Smooth muscle cell (in vitro differentiated cells): ENCODE data around the gene DMAP1. TPM values are rescaled to one million over a fixed set of nuclear protein-coding genes. Genes with fewer than 3 reads are reported as not detected.

Source experiments
- DNase-seq: peaks from one replicate; lab custom pipeline; 2025; ENCODE audit not compliant: unreplicated experiment; lab: John Stamatoyannopoulos, UW
- H2AFZ ChIP-seq: fragments of 200-600 bp; sonication (generic); 2 replicates; pipeline ENCODE4 v1.6.0; 2016; ENCODE audit warnings: antibody characterized with exemption, low read depth, mild to moderate bottlenecking
- H3F3A ChIP-seq: fragments of 200-600 bp; sonication (generic); 2 replicates; pipeline ENCODE4 v1.6.0; 2017; ENCODE audit warnings: antibody characterized with exemption, low read depth
- H3K27ac ChIP-seq: fragments of 200-600 bp; sonication (generic); 2 replicates; pipeline ENCODE4 v1.5.1; 2016; ENCODE audit warnings: low read depth, mild to moderate bottlenecking
- H3K27me3 ChIP-seq: fragments of 200-600 bp; sonication (generic); 2 replicates; pipeline ENCODE4 v1.6.1; 2016; ENCODE audit warnings: low read depth, mild to moderate bottlenecking
- H3K36me3 ChIP-seq: fragments of 200-600 bp; sonication (generic); 2 replicates; pipeline ENCODE4 v1.5.1; 2016; ENCODE audit warnings: low read depth
- H3K4me1 ChIP-seq: fragments of 200-600 bp; sonication (generic); 2 replicates; pipeline ENCODE4 v1.5.1; 2016; ENCODE audit warnings: low read depth
- H3K4me2 ChIP-seq: fragments of 200-600 bp; sonication (generic); 2 replicates; pipeline ENCODE4 v1.6.0; 2016; ENCODE audit warnings: mild to moderate bottlenecking
- H3K4me3 ChIP-seq: fragments of 200-600 bp; sonication (generic); 2 replicates; pipeline ENCODE4 v1.5.1; 2016; ENCODE audit warnings: mild to moderate bottlenecking
- H3K79me2 ChIP-seq: fragments of 200-600 bp; sonication (generic); 2 replicates; pipeline ENCODE4 v1.6.0; 2016; ENCODE audit warnings: low read depth, mild to moderate bottlenecking
- H3K9ac ChIP-seq: fragments of 200-600 bp; sonication (generic); 2 replicates; pipeline ENCODE4 v1.6.0; 2016; ENCODE audit warnings: low read depth
- H3K9me3 ChIP-seq: fragments of 200-600 bp; sonication (generic); replicated peaks from 2 replicates; pipeline ENCODE4 v1.5.1; 2016; ENCODE audit warnings: low read depth
- H4K20me1 ChIP-seq: fragments of 200-600 bp; sonication (generic); 2 replicates; pipeline ENCODE4 v1.6.0; 2016; ENCODE audit warnings: low read depth
- CTCF ChIP-seq: fragments of 200-600 bp; sonication (generic); IDR thresholded peaks from 2 replicates; pipeline ENCODE4 v1.5.1; 2017; ENCODE audit warnings: borderline replicate concordance, mild to moderate bottlenecking, antibody characterized with exemption; ENCODE audit not compliant: insufficient read depth, poor library complexity, severe bottlenecking
- WGBS: methylation state at CpG from one replicate; pipeline ENCODE4 v1.1.7; 2016; ENCODE audit warnings: low lambda C conversion rate; 5-methylcytosine and 5-hydroxymethylcytosine counted together
- polyA plus RNA-seq: library from polyadenylated mRNA; unstranded; fragments of >200 nt; fragmentation: Nextera tagmentation; extraction: Ambion mirVana; gene quantifications from 2 replicates; pipeline ENCODE4 v1.2.1, GENCODE V29; 2016
- total RNA-seq: library from RNA; depleted of rRNA; stranded (reverse); fragments of >200 nt; gene quantifications from 2 replicates; pipeline ENCODE4 v1.2.3, GENCODE V29; 2014

The DMAP1 gene
- total and polyA plus RNA-seq, 2 experiments from 2014 or later, result 17.9 to 34.8 TPM

GRCh38 chr1:44243782-44244495 lies 30.7 kb downstream of the DMAP1 start:
- H3K27me3 ChIP-seq, result no peaks in the 10 kb centered on the region
- no peak overlapping the region for H3K27ac ChIP-seq
- H3F3A ChIP-seq, result peaks cover 13% of the 10 kb centered on the region
- H3K79me2 ChIP-seq, result no peaks in the 10 kb centered on the region
- H3K9ac ChIP-seq, result no peak overlapping the region
- DNase-seq, result no peak
- H2AFZ ChIP-seq, result no peak overlapping the region
- H3K4me3 ChIP-seq, result no peak overlapping the region
- H3K4me1 ChIP-seq, result peaks cover 23% of the 10 kb centered on the region
- H3K9me3 ChIP-seq, result no peaks in the 10 kb centered on the region
- H3K36me3 ChIP-seq, result no peaks in the 10 kb centered on the region
- H4K20me1 ChIP-seq, result peaks cover 31% of the 10 kb centered on the region
- 100% methylated on average over 7 of the region's 7 CpGs for WGBS
- no peak for TF ChIP-seq CTCF
- H3K4me2 ChIP-seq, result no peak overlapping the region

GRCh38 chr1:44244986-44245385 lies 31.7 kb downstream of the DMAP1 start:
- H3K4me1 ChIP-seq, result peaks cover 12% of the 10 kb centered on the region
- DNase-seq, result no peak
- 96% methylated on average over 9 of the region's 9 CpGs for WGBS
- H3K9me3 ChIP-seq, result no peaks in the 10 kb centered on the region
- no peak overlapping the region for H2AFZ ChIP-seq
- no peak for TF ChIP-seq CTCF
- H3K9ac ChIP-seq, result no peak overlapping the region
- no peak overlapping the region for H3K4me2 ChIP-seq
- peaks cover 31% of the 10 kb centered on the region for H4K20me1 ChIP-seq
- H3K27me3 ChIP-seq, result no peaks in the 10 kb centered on the region
- H3K27ac ChIP-seq, result no peak overlapping the region
- H3K36me3 ChIP-seq, result no peaks in the 10 kb centered on the region
- H3F3A ChIP-seq, result peaks cover 8% of the 10 kb centered on the region
- H3K79me2 ChIP-seq, result no peaks in the 10 kb centered on the region
- H3K4me3 ChIP-seq, result no peak overlapping the region

- Histone ChIP-seq H3K4me2 (no peak overlapping the region), H3K36me3 (no peaks in the 10 kb centered on the region), H3K27me3 (no peaks in the 10 kb centered on the region), H3F3A (no peaks in the 10 kb centered on the region), H3K4me3 (no peak overlapping the region), H3K9me3 (no peaks in the 10 kb centered on the region), H4K20me1 (peaks cover 48% of the 10 kb centered on the region), H3K27ac (no peak overlapping the region), H3K4me1 (no peaks in the 10 kb centered on the region), H2AFZ (no peak overlapping the region), H3K79me2 (no peaks in the 10 kb centered on the region), H3K9ac (no peak overlapping the region)
- 94% methylated on average over 2 of the region's 2 CpGs for WGBS
- DNase-seq, result no peak
- no peak for TF ChIP-seq CTCF
These were observed 33.5 kb downstream of the DMAP1 start for GRCh38 chr1:44246806-44247205.

- Histone ChIP-seq H3K36me3 (no peaks in the 10 kb centered on the region), H3K4me2 (no peak overlapping the region), H3F3A (no peaks in the 10 kb centered on the region), H4K20me1 (peaks cover 55% of the 10 kb centered on the region), H3K9ac (no peak overlapping the region), H3K27ac (no peak overlapping the region), H3K79me2 (no peaks in the 10 kb centered on the region), H2AFZ (no peak overlapping the region), H3K9me3 (no peaks in the 10 kb centered on the region), H3K4me1 (no peaks in the 10 kb centered on the region), H3K27me3 (no peaks in the 10 kb centered on the region), H3K4me3 (no peak overlapping the region)
- TF ChIP-seq CTCF, result no peak
- 90% methylated on average over 7 of the region's 7 CpGs for WGBS
- DNase-seq, result no peak
These were observed 36.3 kb downstream of the DMAP1 start for GRCh38 chr1:44249543-44249942.
